HepG2 (cell line): ENCODE measurements around the gene ABHD2. TPM values are rescaled to one million over a fixed set of nuclear protein-coding genes. Genes with fewer than 3 reads are reported as not detected.

Experiments used
- ATAC-seq: fragments of 200-7000 bp; cut with Tn5 transposase; 3 replicates; pipeline ENCODE4 v1.9.1; 2020; ENCODE audit warnings: mild to moderate bottlenecking, moderate library complexity
- BruUV-seq: library from RNA; stranded (reverse); fragments of 400-500 nt; replicated peaks from 2 replicates; lab custom pipeline; 2021; lab: Mats Ljungman, UMichigan
- CTCF ChIA-PET: fragments of 300-600 bp; formaldehyde crosslinking; extraction: SDS; loops from one replicate; lab custom pipeline; 2021; ENCODE audit warnings: low total read pairs, inconsistent platforms, low intra/inter-chr PET ratio; lab: Yijun Ruan, JAX
- POLR2A ChIA-PET: fragments of 350-600 bp; sonication (Branson Sonifier 250); formaldehyde crosslinking; loops from one replicate; lab custom pipeline; 2020; ENCODE audit warnings: antibody characterized with exemption, inconsistent platforms; lab: Yijun Ruan, JAX
- DNase-seq: peaks from one replicate; pipeline ENCODE4 v3.0.0-alpha.2; 2015; ENCODE audit warnings: low spot score
- FAIRE-seq: peaks from 3 replicates; lab custom pipeline; 2011; peaks lifted over from hg19 to GRCh38; lab: Jason Lieb, UNC
- H2AFZ ChIP-seq: one replicate; pipeline ENCODE4 v1.6.1; 2011; ENCODE audit warnings: low read length, inconsistent platforms
- H3K27ac ChIP-seq: fragments of 300-600 bp; 3 replicates; pipeline ENCODE4 v1.8.0; 2011; ENCODE audit warnings: mixed run types, mild to moderate bottlenecking, mixed read lengths, low read length, inconsistent platforms; ENCODE audit not compliant: insufficient read depth; ENCODE audit errors: extremely low read length
- H3K27me3 ChIP-seq, 2 experiments: fragments of 200-600 bp in 1 of 2; 2 replicates in 1 of 2; 3 replicates in 1 of 2; pipeline versions ENCODE4 v1.6.0 to v1.8.0; 2011; ENCODE audit warnings: low read length in 2 of 2, mild to moderate bottlenecking in 2 of 2, moderate library complexity in 2 of 2, inconsistent platforms in 1 of 2; ENCODE audit not compliant: insufficient read depth in 2 of 2, control insufficient read depth in 1 of 2
- H3K36me3 ChIP-seq, 2 experiments: fragments of 200-600 bp in 1 of 2; replicated peaks in 1 of 2; 2 replicates in 1 of 2; 3 replicates in 1 of 2; pipeline versions ENCODE4 v1.5.1 to v1.8.0; 2011; ENCODE audit warnings: low read length in 2 of 2, inconsistent platforms in 1 of 2; ENCODE audit not compliant: insufficient read depth in 2 of 2, control insufficient read depth in 1 of 2
- H3K4me1 ChIP-seq: 2 replicates; pipeline ENCODE4 v1.5.1; 2012; ENCODE audit warnings: low read length, inconsistent platforms; ENCODE audit not compliant: insufficient read depth
- H3K4me2 ChIP-seq: 2 replicates; pipeline ENCODE4 v1.6.0; 2011; ENCODE audit warnings: low read depth, low read length, inconsistent platforms
- H3K4me3 ChIP-seq, 3 experiments: fragments of 200-600 bp in 1 of 3; sonication (generic), shearing (Covaris generic) in 1 of 3; replicated peaks in 1 of 3; 2 replicates each; pipeline ENCODE4 v1.5.1; 2011 to 2016; ENCODE audit warnings: low read length in 3 of 3, inconsistent platforms in 2 of 3, low read depth in 2 of 3, mild to moderate bottlenecking in 2 of 3, control low read depth in 1 of 3, mixed read lengths in 1 of 3; ENCODE audit not compliant: insufficient read depth in 1 of 3
- H3K79me2 ChIP-seq: one replicate; pipeline ENCODE4 v1.6.1; 2011; ENCODE audit warnings: low read length, inconsistent platforms; ENCODE audit not compliant: insufficient read depth
- H3K9ac ChIP-seq: 2 replicates; pipeline ENCODE4 v1.6.0; 2011; ENCODE audit warnings: mild to moderate bottlenecking, low read depth, low read length, inconsistent platforms; ENCODE audit not compliant: insufficient read depth
- H3K9me3 ChIP-seq: 2 replicates; pipeline ENCODE4 v1.5.1; 2012; ENCODE audit warnings: mild to moderate bottlenecking, low read length
- H4K20me1 ChIP-seq: 2 replicates; pipeline ENCODE4 v1.6.0; 2011; ENCODE audit warnings: inconsistent platforms, mild to moderate bottlenecking, low read length, moderate library complexity; ENCODE audit not compliant: insufficient read depth
- HIVEP1 ChIP-seq: sonication (generic); formaldehyde crosslinking; IDR thresholded peaks from 2 replicates; pipeline ENCODE4 v1.4.0; 2020; ENCODE audit warnings: mild to moderate bottlenecking, missing genetic modification reagents
- JUN ChIP-seq: sonication (generic); formaldehyde crosslinking; IDR thresholded peaks from 2 replicates; pipeline ENCODE4 v1.4.0; 2020; ENCODE audit warnings: mild to moderate bottlenecking, missing genetic modification reagents
- LCORL ChIP-seq, 2 experiments: fragments of 450-650 bp in 1 of 2; sonication (generic) in 1 of 2; formaldehyde crosslinking in 1 of 2; IDR thresholded peaks; 2 replicates each; pipeline versions ENCODE4 v1.5.0 to v1.6.1; 2017 to 2020; ENCODE audit warnings: antibody characterized with exemption in 1 of 2, missing genetic modification reagents in 1 of 2
- PPARG ChIP-seq: conservative IDR thresholded peaks from 2 replicates; pipeline ENCODE4 v1.6.1; 2016; ENCODE audit warnings: missing biosample characterization, missing genetic modification reagents
- SRSF1 ChIP-seq: fragments of 200-400 bp; formaldehyde crosslinking; optimal IDR thresholded peaks from 2 replicates; pipeline ENCODE3; 2017; ENCODE audit warnings: mild to moderate bottlenecking, low read depth, low read length, moderate library complexity
- ZBTB38 ChIP-seq: sonication (generic); formaldehyde crosslinking; IDR thresholded peaks from 2 replicates; pipeline ENCODE4 v1.5.1; 2020; ENCODE audit warnings: mild to moderate bottlenecking, missing genetic modification reagents
- ZMYM3 ChIP-seq: sonication (generic); formaldehyde crosslinking; IDR thresholded peaks from 2 replicates; pipeline ENCODE4 v1.5.1; 2020; ENCODE audit warnings: mild to moderate bottlenecking, missing genetic modification reagents
- WGBS: methylation state at CpG from one replicate; pipeline ENCODE4 v1.1.6; 2017; ENCODE audit warnings: low lambda C conversion rate; 5-methylcytosine and 5-hydroxymethylcytosine counted together
- in situ Hi-C: cut with HindIII; loops from 2 replicates; pipeline ENCODE4 v1.10.0; 2017; ENCODE audit warnings: low pct_unique_long_range_greater_than_20kb; ENCODE audit not compliant: extremely low pct_ligation_motif_present
- intact Hi-C: fragments of 100-400 bp; cut with micrococcal nuclease; formaldehyde crosslinking; loops from one replicate; pipeline ENCODE4 v1.10.0; 2022; ENCODE audit not compliant: unreplicated experiment
- polyA plus RNA-seq, 8 experiments: library from polyadenylated mRNA; depleted of rRNA in 3 of 8; stranded (reverse) in 7 of 8; unstranded in 1 of 8; fragments of >200 nt; fragmentation: Illumina TruSeq in 4 of 8; extraction: Trizol in 4 of 8; gene quantifications; 2 replicates each; pipeline versions ENCODE4 v1.2.1 to v1.2.3, GENCODE V29; 2011 to 2016; ENCODE audit warnings: low read depth in 4 of 8, missing spikeins in 1 of 8, mixed read lengths in 1 of 8; ENCODE audit not compliant: insufficient read depth in 1 of 8
- total RNA-seq, 5 experiments: library from RNA; depleted of rRNA; stranded (reverse); fragments of >200 nt; fragmentation: Illumina TruSeq; extraction: Trizol; gene quantifications; 2 replicates each; pipeline ENCODE4 v1.2.3, GENCODE V29; 2016; ENCODE audit warnings: low read depth in 1 of 5
- TF ChIP-seq, protein P1 (sequence below): sonication (generic); formaldehyde crosslinking; IDR thresholded peaks from 2 replicates; pipeline ENCODE4 v1.5.0; 2020; ENCODE audit warnings: mild to moderate bottlenecking, missing genetic modification reagents
- TF ChIP-seq, protein P2 (sequence below), 2 experiments: sonication (generic) in 1 of 2; formaldehyde crosslinking in 1 of 2; IDR thresholded peaks; 2 replicates each; pipeline versions ENCODE4 v1.4.0 to v1.6.1; 2016 to 2020; ENCODE audit warnings: borderline replicate concordance in 1 of 2, low read depth in 1 of 2, mild to moderate bottlenecking in 1 of 2, missing genetic modification reagents in 1 of 2

Gene ABHD2
- total and polyA plus RNA-seq, 2 of the 13 experiments (the other 11 are each of a cell fraction or from before 2014, with no cell fraction given): 14.8 to 22.4 TPM

DNA sequence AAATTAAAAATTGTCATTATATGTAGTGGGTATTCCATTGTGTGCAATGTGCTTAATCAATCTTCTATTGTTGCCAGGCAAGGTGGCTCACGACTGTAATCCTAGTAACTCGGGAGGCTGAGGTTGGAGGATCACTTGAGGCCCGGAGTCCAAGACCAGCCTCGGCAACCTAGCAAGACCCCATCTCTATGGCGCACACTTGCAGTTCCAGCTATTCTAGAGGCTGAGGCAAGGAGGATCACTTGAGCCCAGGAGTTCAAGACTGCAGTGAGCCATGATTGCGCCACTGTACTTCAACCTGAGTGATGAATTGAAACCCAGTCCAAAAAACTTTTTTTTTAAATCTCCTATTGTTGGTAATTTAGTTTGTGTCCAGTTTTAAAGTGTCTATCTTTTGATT, 33.4 kb upstream of the ABHD2 start:
- H3K4me3 ChIP-seq: no peak overlapping the region
- H3K27me3 ChIP-seq: no peaks in the 10 kb centered on the region; a peak in 1 of 5 replicates
- TF ChIP-seq PPARG (CRISPR knock-in tag) (no peak), ZBTB38 (CRISPR knock-in tag) (no peak), HIVEP1 (CRISPR knock-in tag) (no peak), ZMYM3 (CRISPR knock-in tag) (0 out of 2 replicates have a peak, but pooled peaks have one; percentile 22), LCORL (IDR thresholded peaks at IDR 0.05) (no peak), LCORL (CRISPR knock-in tag; IDR thresholded peaks at IDR 0.05) (no peak), JUN (CRISPR knock-in tag) (no peak), SRSF1 (no peak)
- TF ChIP-seq, protein P1, sequence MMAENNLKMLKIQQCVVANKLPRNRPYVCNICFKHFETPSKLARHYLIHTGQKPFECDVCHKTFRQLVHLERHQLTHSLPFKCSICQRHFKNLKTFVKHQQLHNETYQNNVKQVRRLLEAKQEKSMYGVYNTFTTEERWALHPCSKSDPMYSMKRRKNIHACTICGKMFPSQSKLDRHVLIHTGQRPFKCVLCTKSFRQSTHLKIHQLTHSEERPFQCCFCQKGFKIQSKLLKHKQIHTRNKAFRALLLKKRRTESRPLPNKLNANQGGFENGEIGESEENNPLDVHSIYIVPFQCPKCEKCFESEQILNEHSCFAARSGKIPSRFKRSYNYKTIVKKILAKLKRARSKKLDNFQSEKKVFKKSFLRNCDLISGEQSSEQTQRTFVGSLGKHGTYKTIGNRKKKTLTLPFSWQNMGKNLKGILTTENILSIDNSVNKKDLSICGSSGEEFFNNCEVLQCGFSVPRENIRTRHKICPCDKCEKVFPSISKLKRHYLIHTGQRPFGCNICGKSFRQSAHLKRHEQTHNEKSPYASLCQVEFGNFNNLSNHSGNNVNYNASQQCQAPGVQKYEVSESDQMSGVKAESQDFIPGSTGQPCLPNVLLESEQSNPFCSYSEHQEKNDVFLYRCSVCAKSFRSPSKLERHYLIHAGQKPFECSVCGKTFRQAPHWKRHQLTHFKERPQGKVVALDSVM (CRISPR knock-in tag): peak; percentile 65; the same call in 1 of the 2 replicates
- TF ChIP-seq, protein P2, sequence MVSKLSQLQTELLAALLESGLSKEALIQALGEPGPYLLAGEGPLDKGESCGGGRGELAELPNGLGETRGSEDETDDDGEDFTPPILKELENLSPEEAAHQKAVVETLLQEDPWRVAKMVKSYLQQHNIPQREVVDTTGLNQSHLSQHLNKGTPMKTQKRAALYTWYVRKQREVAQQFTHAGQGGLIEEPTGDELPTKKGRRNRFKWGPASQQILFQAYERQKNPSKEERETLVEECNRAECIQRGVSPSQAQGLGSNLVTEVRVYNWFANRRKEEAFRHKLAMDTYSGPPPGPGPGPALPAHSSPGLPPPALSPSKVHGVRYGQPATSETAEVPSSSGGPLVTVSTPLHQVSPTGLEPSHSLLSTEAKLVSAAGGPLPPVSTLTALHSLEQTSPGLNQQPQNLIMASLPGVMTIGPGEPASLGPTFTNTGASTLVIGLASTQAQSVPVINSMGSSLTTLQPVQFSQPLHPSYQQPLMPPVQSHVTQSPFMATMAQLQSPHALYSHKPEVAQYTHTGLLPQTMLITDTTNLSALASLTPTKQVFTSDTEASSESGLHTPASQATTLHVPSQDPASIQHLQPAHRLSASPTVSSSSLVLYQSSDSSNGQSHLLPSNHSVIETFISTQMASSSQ (IDR thresholded peaks at IDR 0.05; ENCODE audit: low read depth): no peak
- TF ChIP-seq, protein P2 (CRISPR knock-in tag; IDR thresholded peaks at IDR 0.05; ENCODE audit: borderline replicate concordance): no peak
- no peaks in the 10 kb centered on the region for H3K36me3 ChIP-seq
- intact Hi-C loops (no loop called here), in situ Hi-C loops (loop anchor here (5.0 kb wide), 2 partner anchors 72 to 122 kb away; no protein-coding TSS in a partner anchor)
- no peak overlapping the region for H3K9ac ChIP-seq
- no peak overlapping the region for H3K27ac ChIP-seq
- no peaks in the 10 kb centered on the region for H4K20me1 ChIP-seq
- H2AFZ ChIP-seq: no peak overlapping the region
- CTCF ChIA-PET: interaction anchor here (4.1 kb wide), 1 partner anchor 122 kb away, joined by 75 read pairs; no protein-coding TSS in a partner anchor
- DNase-seq (no peak), ATAC-seq (no peak), FAIRE-seq (no peak)
- peaks cover 46% of the 10 kb centered on the region for H3K4me1 ChIP-seq
- no peaks in the 10 kb centered on the region for H3K79me2 ChIP-seq
- no peaks in the 10 kb centered on the region for H3K9me3 ChIP-seq
- no TSS peak for BruUV-seq
- 87% methylated on average over 5 of the region's 6 CpGs for WGBS
- POLR2A ChIA-PET: no interaction called here
- H3K4me2 ChIP-seq: no peak overlapping the region
